Activated naive CD8-positive, alpha-beta T cell treated with anti-CD3 and anti-CD28 coated beads for 36 hours (primary cell): ENCODE data around the gene FGD5. TPM values are rescaled to one million over a fixed set of nuclear protein-coding genes. Genes with fewer than 3 reads are reported as not detected.
A peak's percentile ranks its signal among the peaks of the same experiment; 100 is the strongest.

Experiments
- DNase-seq: peaks from one replicate; pipeline ENCODE4 v3.0.0; 2021
- H3K27ac Mint-ChIP-seq: one replicate; pipeline ENCODE4 v1.8.0; 2022; ENCODE audit warnings: mild to moderate bottlenecking, moderate library complexity, mixed read lengths
- H3K27me3 Mint-ChIP-seq: one replicate; pipeline ENCODE4 v1.8.0; 2022; ENCODE audit warnings: mild to moderate bottlenecking, mixed read lengths
- H3K36me3 Mint-ChIP-seq: one replicate; pipeline ENCODE4 v1.8.0; 2021; ENCODE audit warnings: mild to moderate bottlenecking, mixed read lengths
- H3K4me1 Mint-ChIP-seq: one replicate; pipeline ENCODE4 v1.8.0; 2021; ENCODE audit warnings: mixed read lengths
- H3K4me3 Mint-ChIP-seq: one replicate; pipeline ENCODE4 v1.8.0; 2022; ENCODE audit warnings: mild to moderate bottlenecking, moderate library complexity, mixed read lengths
- H3K9me3 Mint-ChIP-seq: one replicate; pipeline ENCODE4 v1.8.0; 2022; ENCODE audit warnings: mixed read lengths
- total RNA-seq, 2 experiments: library from RNA; stranded (reverse); gene quantifications; one replicate each; pipeline ENCODE4 v1.2.3, GENCODE V29; 2021

The FGD5 gene
- total RNA-seq, 2 experiments from 2014 or later: 0.22 to 0.27 TPM

- Mint-ChIP-seq H3K9me3 (peaks cover 4% of the 10 kb centered on the region), H3K4me3 (no peak overlapping the region)
Observed at GRCh38 chr3:14783480-14784086, 35.2 kb upstream of the FGD5 start.

GRCh38 chr3:14784087-14784681 lies 34.6 kb upstream of the FGD5 start:
- Mint-ChIP-seq H3K36me3 (no peaks in the 10 kb centered on the region), H3K4me3 (no peak overlapping the region), H3K27me3 (peaks cover 3% of the 10 kb centered on the region), H3K9me3 (no peaks in the 10 kb centered on the region), H3K4me1 (no peaks in the 10 kb centered on the region), H3K27ac (no peak overlapping the region)
- no peak for DNase-seq

More at GRCh38 chr3:14783480-14784086, 35.2 kb upstream of the FGD5 start:
- Mint-ChIP-seq H3K36me3 (no peaks in the 10 kb centered on the region), H3K27ac (no peak overlapping the region), H3K4me1 (no peaks in the 10 kb centered on the region), H3K27me3 (peaks cover 3% of the 10 kb centered on the region)
- no peak for DNase-seq

- Mint-ChIP-seq H3K4me3 (no peak overlapping the region), H3K4me1 (no peaks in the 10 kb centered on the region), H3K27me3 (peaks cover 7% of the 10 kb centered on the region), H3K36me3 (no peaks in the 10 kb centered on the region), H3K27ac (no peak overlapping the region), H3K9me3 (no peaks in the 10 kb centered on the region)
- DNase-seq: no peak
Observed at GRCh38 chr3:14785207-14786155, 33.3 kb upstream of the FGD5 start.

- Mint-ChIP-seq H3K36me3 (no peaks in the 10 kb centered on the region), H3K27me3 (peaks cover 15% of the 10 kb centered on the region), H3K27ac (no peak overlapping the region), H3K4me1 (peaks cover 2% of the 10 kb centered on the region), H3K9me3 (no peaks in the 10 kb centered on the region), H3K4me3 (no peak overlapping the region)
- DNase-seq: no peak
Observed at GRCh38 chr3:14786369-14786768, 32.4 kb upstream of the FGD5 start.

- H3K27ac Mint-ChIP-seq: no peak overlapping the region
- H3K9me3 Mint-ChIP-seq: no peaks in the 10 kb centered on the region
Observed at GRCh38 chr3:14787630-14788029, 31.1 kb upstream of the FGD5 start.

GRCh38 chr3:14788644-14789043 lies 30.1 kb upstream of the FGD5 start:
- H3K9me3 Mint-ChIP-seq: no peaks in the 10 kb centered on the region
- no peaks in the 10 kb centered on the region for H3K36me3 Mint-ChIP-seq
- peaks cover 2% of the 10 kb centered on the region for H3K4me1 Mint-ChIP-seq
- peaks cover 13% of the 10 kb centered on the region for H3K27me3 Mint-ChIP-seq
- DNase-seq: no peak
- H3K27ac Mint-ChIP-seq: no peak overlapping the region
- no peak overlapping the region for H3K4me3 Mint-ChIP-seq

More at GRCh38 chr3:14787630-14788029, 31.1 kb upstream of the FGD5 start:
- no peak for DNase-seq
- Mint-ChIP-seq H3K4me3 (no peak overlapping the region), H3K27me3 (peaks cover 16% of the 10 kb centered on the region), H3K36me3 (no peaks in the 10 kb centered on the region), H3K4me1 (peaks cover 2% of the 10 kb centered on the region)

- Mint-ChIP-seq H3K4me1 (peaks cover 2% of the 10 kb centered on the region), H3K27ac (no peak overlapping the region), H3K36me3 (no peaks in the 10 kb centered on the region), H3K9me3 (no peaks in the 10 kb centered on the region), H3K4me3 (no peak overlapping the region), H3K27me3 (peaks cover 13% of the 10 kb centered on the region)
- no peak for DNase-seq
Observed at GRCh38 chr3:14789221-14789620, 29.5 kb upstream of the FGD5 start.

- Mint-ChIP-seq H3K4me3 (no peak overlapping the region), H3K27ac (no peak overlapping the region), H3K36me3 (no peaks in the 10 kb centered on the region), H3K27me3 (peaks cover 13% of the 10 kb centered on the region), H3K9me3 (no peaks in the 10 kb centered on the region), H3K4me1 (peaks cover 2% of the 10 kb centered on the region)
- DNase-seq: no peak
Observed at GRCh38 chr3:14789640-14790285, 29.0 kb upstream of the FGD5 start.

GRCh38 chr3:14791343-14791945 lies 27.3 kb upstream of the FGD5 start:
- Mint-ChIP-seq H3K4me1 (peaks cover 2% of the 10 kb centered on the region), H3K4me3 (no peak overlapping the region), H3K27me3 (peaks cover 13% of the 10 kb centered on the region), H3K36me3 (no peaks in the 10 kb centered on the region), H3K27ac (no peak overlapping the region), H3K9me3 (no peaks in the 10 kb centered on the region)
- DNase-seq: peak; percentile 58

GRCh38 chr3:14792691-14793121 lies 26.1 kb upstream of the FGD5 start:
- Mint-ChIP-seq H3K4me1 (peaks cover 2% of the 10 kb centered on the region), H3K4me3 (no peak overlapping the region), H3K27ac (no peak overlapping the region), H3K27me3 (peaks cover 13% of the 10 kb centered on the region), H3K36me3 (no peaks in the 10 kb centered on the region), H3K9me3 (no peaks in the 10 kb centered on the region)
- no peak for DNase-seq

- Mint-ChIP-seq H3K4me1 (peaks cover 2% of the 10 kb centered on the region), H3K27ac (no peak overlapping the region), H3K27me3 (peaks cover 13% of the 10 kb centered on the region), H3K4me3 (no peak overlapping the region), H3K36me3 (no peaks in the 10 kb centered on the region), H3K9me3 (no peaks in the 10 kb centered on the region)
- DNase-seq: no peak
Observed at GRCh38 chr3:14793126-14793857, 25.5 kb upstream of the FGD5 start.

GRCh38 chr3:14793858-14794234 lies 24.9 kb upstream of the FGD5 start:
- no peak overlapping the region for H3K4me3 Mint-ChIP-seq
- H3K36me3 Mint-ChIP-seq: no peaks in the 10 kb centered on the region

GRCh38 chr3:14794435-14794834 lies 24.3 kb upstream of the FGD5 start:
- Mint-ChIP-seq H3K27ac (no peak overlapping the region), H3K27me3 (peaks cover 13% of the 10 kb centered on the region)
- no peak for DNase-seq

More at GRCh38 chr3:14793858-14794234, 24.9 kb upstream of the FGD5 start:
- H3K27ac Mint-ChIP-seq: no peak overlapping the region
- no peaks in the 10 kb centered on the region for H3K9me3 Mint-ChIP-seq
- peaks cover 2% of the 10 kb centered on the region for H3K4me1 Mint-ChIP-seq
- peaks cover 13% of the 10 kb centered on the region for H3K27me3 Mint-ChIP-seq
- no peak for DNase-seq

GRCh38 chr3:14795996-14796395 lies 22.8 kb upstream of the FGD5 start:
- no peak for DNase-seq
- Mint-ChIP-seq H3K4me1 (peaks cover 2% of the 10 kb centered on the region), H3K36me3 (no peaks in the 10 kb centered on the region), H3K9me3 (peaks cover 1% of the 10 kb centered on the region), H3K27ac (no peak overlapping the region), H3K4me3 (no peak overlapping the region), H3K27me3 (peaks cover 5% of the 10 kb centered on the region)

More at GRCh38 chr3:14794435-14794834, 24.3 kb upstream of the FGD5 start:
- no peaks in the 10 kb centered on the region for H3K36me3 Mint-ChIP-seq
- H3K9me3 Mint-ChIP-seq: no peaks in the 10 kb centered on the region
- H3K4me3 Mint-ChIP-seq: no peak overlapping the region
- peaks cover 2% of the 10 kb centered on the region for H3K4me1 Mint-ChIP-seq
